HG03064 (cell line): ENCODE measurements around the gene TMEM114.

ENCODE experiments used
- ATAC-seq: cut with Tn5 transposase; IDR thresholded peaks from one replicate; pipeline ENCODE4 v1.9.1; 2021; ENCODE audit warnings: low read depth; ENCODE audit not compliant: unreplicated experiment

TMEM114 gene

GRCh38 chr16:8611886-8612600 lies 21.7 kb upstream of the TMEM114 start:
- ATAC-seq = no peak

- ATAC-seq = no peak
Observed at GRCh38 chr16:8611122-8611521, 20.8 kb upstream of the TMEM114 start.

GRCh38 chr16:8607214-8607613 lies 16.9 kb upstream of the TMEM114 start:
- no peak for ATAC-seq

- no peak for ATAC-seq
Observed at GRCh38 chr16:8605554-8605953, 15.2 kb upstream of the TMEM114 start.

GRCh38 chr16:8600144-8600775 lies 9.9 kb upstream of the TMEM114 start:
- ATAC-seq = no peak

- no peak for ATAC-seq
Observed at GRCh38 chr16:8596581-8596980, 6.3 kb upstream of the TMEM114 start.

GRCh38 chr16:8595783-8596182 lies 5.5 kb upstream of the TMEM114 start:
- no peak for ATAC-seq

- ATAC-seq = no peak
Observed at GRCh38 chr16:8594149-8594666, 3.9 kb upstream of the TMEM114 start.

- ATAC-seq = no peak
Observed at GRCh38 chr16:8591451-8591850, 1.1 kb upstream of the TMEM114 start.

GRCh38 chr16:8590811-8591210 lies 500 bp upstream of the TMEM114 start:
- ATAC-seq = no peak

GRCh38 chr16:8589057-8589899 lies 1.0 kb downstream of the TMEM114 start:
- ATAC-seq = no peak

- ATAC-seq = no peak
Observed at GRCh38 chr16:8588682-8589056, 1.6 kb downstream of the TMEM114 start.

GRCh38 chr16:8587065-8587464 lies 3.2 kb downstream of the TMEM114 start:
- no peak for ATAC-seq

GRCh38 chr16:8585857-8586256 lies 4.5 kb downstream of the TMEM114 start:
- ATAC-seq = no peak

GRCh38 chr16:8585041-8585440 lies 5.3 kb downstream of the TMEM114 start:
- no peak for ATAC-seq

GRCh38 chr16:8583732-8584131 lies 6.6 kb downstream of the TMEM114 start:
- no peak for ATAC-seq

- ATAC-seq = no peak
Observed at GRCh38 chr16:8583199-8583598, 7.1 kb downstream of the TMEM114 start.

GRCh38 chr16:8581831-8582580 lies 8.3 kb downstream of the TMEM114 start:
- ATAC-seq = no peak

GRCh38 chr16:8579559-8579958 lies 10.8 kb downstream of the TMEM114 start:
- ATAC-seq = no peak

- no peak for ATAC-seq
Observed at GRCh38 chr16:8577678-8578304, 12.5 kb downstream of the TMEM114 start.
